Measurements from ENCODE around the gene TBC1D17. TPM values are rescaled to one million over a fixed set of nuclear protein-coding genes. Genes with fewer than 3 reads are reported as not detected.
A peak's percentile ranks its signal among the peaks of the same experiment; 100 is the strongest.

Gene TBC1D17
- total and polyA plus RNA-seq, 2 experiments from 2014 or later: 6.6 to 32.4 TPM

DNA sequence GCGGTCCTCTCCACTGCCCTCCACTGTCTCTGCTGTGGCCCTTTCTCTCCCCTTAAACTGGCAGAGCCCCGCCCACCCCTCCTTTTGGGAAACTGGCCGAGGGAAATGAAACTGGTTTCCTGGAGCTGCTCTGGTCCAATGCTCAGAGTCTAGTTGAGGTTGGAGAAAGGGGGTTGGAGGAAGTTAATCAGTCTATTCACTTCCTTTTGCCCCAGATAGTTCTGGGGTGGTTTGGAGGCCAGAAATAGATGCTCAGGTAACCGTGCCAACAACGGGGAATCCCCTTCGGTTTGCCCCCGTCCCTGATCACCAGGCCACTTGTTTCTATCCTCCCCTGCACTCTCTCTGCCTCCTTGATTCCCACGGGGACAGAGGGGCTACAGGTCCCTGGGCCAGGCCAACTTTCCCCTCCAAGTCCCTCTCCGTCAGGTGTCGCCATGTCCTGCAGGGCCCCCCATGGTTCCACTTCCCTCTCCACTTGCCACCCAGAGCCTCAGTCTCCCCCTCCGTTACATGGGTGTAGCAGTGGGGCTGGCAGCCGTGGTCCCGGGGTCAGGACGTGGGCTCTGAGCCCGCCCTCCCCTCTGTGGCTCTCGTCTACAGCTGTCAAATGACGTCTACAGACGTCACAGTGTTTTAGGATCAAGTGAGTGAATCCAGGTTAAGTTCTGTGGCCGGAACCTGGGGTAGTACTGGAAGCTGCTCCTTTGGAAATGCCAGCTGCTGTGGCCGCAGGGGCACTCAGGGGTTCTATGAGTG is 19.5 kb downstream of the TBC1D17 start, which contains the start of gene IL4I1:
Gene IL4I1, minus strand, starts transcription at position 25 of the 759 bp plus-strand sequence. CDS start 727 bp downstream, outside the sequence.
- Histone ChIP-seq H3K4me3 (no peak within 1 kb of the TSS), H3K27me3 (replicated peaks; ENCODE audit: insufficient read depth) (no peaks in the 10 kb centered on the region), H3K4me1 (ENCODE audit: insufficient read depth) (peaks cover 8% of the 10 kb centered on the region), H4K20me1 (ENCODE audit: insufficient read depth) (no peaks in the 10 kb centered on the region), H2AFZ (0 out of 2 replicates have a peak within 1 kb of the TSS, but pooled peaks have one; percentile 7), H3K9ac (no peak within 1 kb of the TSS), H3K9me2 (ENCODE audit: insufficient read depth) (no peaks in the 10 kb centered on the region), H3K79me2 (ENCODE audit: insufficient read depth) (no peaks in the 10 kb centered on the region), H3K9me3 (ENCODE audit: low read depth) (no peaks in the 10 kb centered on the region), H3K4me2 (ENCODE audit: unreplicated experiment) (peak within 1 kb of the TSS; percentile 34), H3F3A (ENCODE audit: insufficient read depth) (no peaks in the 10 kb centered on the region), H3K36me3 (ENCODE audit: low read depth) (no peaks in the 10 kb centered on the region), H3K27ac (no peak within 1 kb of the TSS)
- in situ Hi-C loops (cut with MboI): no loop called here
- TF ChIP-seq EZH2 (IDR thresholded peaks at IDR 0.05; ENCODE audit: insufficient read depth, poor library complexity, severe bottlenecking): no peak
- no peak for TF ChIP-seq EZH2phosphoT487 (IDR thresholded peaks at IDR 0.05; ENCODE audit: insufficient read depth, low read depth)
- peak; percentile 28 for DNase-seq
- WGBS, 2 experiments (ENCODE audit: low coverage in 1 of 2, low lambda C conversion rate in 2 of 2, missing lambda C conversion rate in 2 of 2): 57 to 60% methylated on average over 20 of the region's 20 CpGs

DNA sequence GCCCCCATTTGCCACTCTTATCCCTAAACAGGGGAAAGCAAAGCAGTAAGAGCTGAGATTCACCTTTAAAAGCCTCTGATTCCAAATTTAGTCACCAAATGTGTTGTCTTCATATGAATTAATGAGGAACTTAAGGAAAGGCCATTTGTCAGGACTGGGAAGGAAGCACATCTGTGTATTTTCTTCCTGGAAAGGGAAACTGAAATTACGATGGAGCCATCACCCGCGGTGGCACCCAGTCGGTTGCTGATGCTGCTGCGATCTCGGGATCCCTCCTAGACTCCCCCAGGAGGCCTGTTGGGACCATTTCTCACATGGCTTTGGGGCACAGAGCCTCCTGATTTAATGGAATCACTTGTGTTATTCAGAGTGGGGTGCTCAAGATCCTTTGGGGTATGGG is 26.6 kb downstream of the TBC1D17 start:
- H3K9me3 ChIP-seq (ENCODE audit: low read depth): no peaks in the 10 kb centered on the region
- H3K4me2 ChIP-seq (ENCODE audit: unreplicated experiment): no peak overlapping the region
- no peak overlapping the region for H3K27ac ChIP-seq
- H3K79me2 ChIP-seq (ENCODE audit: insufficient read depth): peaks cover 5% of the 10 kb centered on the region; the same call in 1 of the 2 replicates
- no peaks in the 10 kb centered on the region for H3K27me3 ChIP-seq (replicated peaks; ENCODE audit: insufficient read depth)
- H3K4me3 ChIP-seq: no peak overlapping the region
- no peaks in the 10 kb centered on the region for H4K20me1 ChIP-seq (ENCODE audit: insufficient read depth)
- no peak for TF ChIP-seq EZH2phosphoT487 (IDR thresholded peaks at IDR 0.05; ENCODE audit: insufficient read depth, low read depth)
- TF ChIP-seq EZH2 (IDR thresholded peaks at IDR 0.05; ENCODE audit: insufficient read depth, poor library complexity, severe bottlenecking): no peak
- H3K9me2 ChIP-seq (ENCODE audit: insufficient read depth): no peaks in the 10 kb centered on the region
- no peaks in the 10 kb centered on the region for H3K4me1 ChIP-seq (ENCODE audit: insufficient read depth)
- H2AFZ ChIP-seq: no peak overlapping the region
- no peaks in the 10 kb centered on the region; the same call in 1 of the 2 replicates for H3K36me3 ChIP-seq (ENCODE audit: low read depth)
- no peak for DNase-seq
- no peak overlapping the region for H3K9ac ChIP-seq
- in situ Hi-C loops (cut with MboI): no loop called here
- 85 to 89% methylated on average over 6 of the region's 6 CpGs for WGBS, 2 experiments (ENCODE audit: low coverage in 1 of 2, low lambda C conversion rate in 2 of 2, missing lambda C conversion rate in 2 of 2)
- H3F3A ChIP-seq (ENCODE audit: insufficient read depth): no peaks in the 10 kb centered on the region

DNA sequence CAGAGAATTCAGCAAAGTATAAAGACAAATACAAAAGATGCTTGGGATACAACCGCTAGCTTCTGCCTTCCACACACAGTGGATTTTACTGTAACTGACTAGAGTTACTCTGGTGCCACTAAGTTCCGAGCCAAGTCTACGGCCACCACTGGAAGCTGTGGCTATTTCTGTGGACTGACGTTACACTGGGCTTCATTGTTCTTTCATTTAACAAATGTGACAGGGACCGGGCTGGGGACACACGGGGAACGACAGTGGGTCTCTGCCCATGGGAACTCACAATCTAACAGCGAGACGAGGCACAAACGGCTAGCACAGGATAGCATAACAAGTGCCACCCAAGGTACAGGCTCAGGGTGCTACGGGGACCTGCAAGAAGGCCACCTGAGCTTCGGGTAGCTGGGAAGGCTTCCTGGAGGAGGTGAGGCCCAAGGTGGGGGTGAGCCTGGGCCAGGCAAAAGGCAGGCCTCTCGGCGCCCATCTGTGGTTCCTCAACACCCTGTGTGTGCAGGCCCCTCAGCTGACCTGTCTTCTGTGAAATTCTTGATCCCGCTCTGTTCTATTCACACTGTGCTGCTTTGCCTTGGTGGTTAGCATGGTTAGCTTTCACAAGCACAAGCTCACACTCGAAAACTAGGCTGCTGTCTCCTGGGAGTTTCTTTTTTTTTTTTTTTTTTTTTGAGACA is 29.5 kb downstream of the TBC1D17 start:
- no peaks in the 10 kb centered on the region; the same call in 1 of the 2 replicates for H3K36me3 ChIP-seq (ENCODE audit: low read depth)

DNA sequence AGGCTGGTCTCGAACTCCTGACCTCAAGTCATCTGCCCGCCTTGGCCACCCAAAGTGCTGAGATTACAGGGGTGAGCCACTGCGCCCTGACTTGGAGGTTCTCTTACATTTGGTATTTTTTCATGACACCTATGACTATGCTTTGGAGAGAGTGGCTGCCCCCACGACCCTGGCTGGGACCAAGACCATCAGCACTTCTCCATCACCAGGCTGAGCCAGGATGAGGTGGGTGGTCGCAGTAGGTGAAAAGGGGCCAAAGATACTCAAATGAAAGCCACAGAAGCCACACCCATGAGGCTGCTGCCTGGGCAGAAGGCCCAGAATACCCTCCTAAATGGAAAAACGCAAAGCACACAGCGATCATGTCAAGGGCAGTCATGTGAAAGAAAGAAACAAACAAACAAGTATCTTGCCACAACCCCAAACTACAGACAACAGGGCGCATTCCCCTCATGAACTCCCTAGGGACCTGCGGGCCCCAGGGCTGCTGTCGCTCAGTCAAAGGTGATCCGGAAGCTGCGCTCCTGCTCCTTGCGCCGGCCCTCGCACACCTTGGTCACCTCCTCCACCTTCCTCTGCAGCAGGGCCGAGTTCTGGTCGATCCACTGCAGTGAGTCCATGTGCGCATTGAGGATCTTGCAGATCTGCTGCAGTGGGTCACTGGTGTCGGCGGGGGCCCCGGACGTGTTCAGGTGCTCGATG is 30.4 kb downstream of the TBC1D17 start:
- H3K27ac ChIP-seq: no peak overlapping the region
- WGBS, 2 experiments (ENCODE audit: low coverage in 1 of 2, low lambda C conversion rate in 2 of 2, missing lambda C conversion rate in 2 of 2): 92 to 93% methylated on average over 19 to 23 of the region's 23 CpGs
- in situ Hi-C loops (cut with MboI): no loop called here

More for the DNA sequence above, 29.5 kb downstream of the TBC1D17 start:
- TF ChIP-seq EZH2phosphoT487 (IDR thresholded peaks at IDR 0.05; ENCODE audit: insufficient read depth, low read depth): no peak
- TF ChIP-seq EZH2 (IDR thresholded peaks at IDR 0.05; ENCODE audit: insufficient read depth, poor library complexity, severe bottlenecking): no peak
- H3F3A ChIP-seq (ENCODE audit: insufficient read depth): no peaks in the 10 kb centered on the region
- in situ Hi-C loops (cut with MboI): no loop called here
- H3K4me1 ChIP-seq (ENCODE audit: insufficient read depth): no peaks in the 10 kb centered on the region
- H2AFZ ChIP-seq: no peak overlapping the region
- no peak overlapping the region for H3K4me3 ChIP-seq
- no peaks in the 10 kb centered on the region for H3K9me3 ChIP-seq (ENCODE audit: low read depth)
- no peaks in the 10 kb centered on the region for H3K9me2 ChIP-seq (ENCODE audit: insufficient read depth)
- no peak overlapping the region for H3K27ac ChIP-seq
- no peak for DNase-seq
- WGBS, 2 experiments (ENCODE audit: low coverage in 1 of 2, low lambda C conversion rate in 2 of 2, missing lambda C conversion rate in 2 of 2): 90 to 91% methylated on average over 16 of the region's 16 CpGs
- H3K27me3 ChIP-seq (replicated peaks; ENCODE audit: insufficient read depth): no peaks in the 10 kb centered on the region
- H4K20me1 ChIP-seq (ENCODE audit: insufficient read depth): no peaks in the 10 kb centered on the region
- H3K9ac ChIP-seq: no peak overlapping the region
- H3K4me2 ChIP-seq (ENCODE audit: unreplicated experiment): no peak overlapping the region
- H3K79me2 ChIP-seq (ENCODE audit: insufficient read depth): peaks cover 5% of the 10 kb centered on the region; the same call in 1 of the 2 replicates

More for the DNA sequence above, 30.4 kb downstream of the TBC1D17 start:
- Histone ChIP-seq H3K36me3 (ENCODE audit: low read depth) (no peaks in the 10 kb centered on the region; the same call in 1 of the 2 replicates), H3K27me3 (replicated peaks; ENCODE audit: insufficient read depth) (no peaks in the 10 kb centered on the region), H3K4me2 (ENCODE audit: unreplicated experiment) (no peak overlapping the region), H3K4me1 (ENCODE audit: insufficient read depth) (no peaks in the 10 kb centered on the region), H3K79me2 (ENCODE audit: insufficient read depth) (peaks cover 5% of the 10 kb centered on the region; the same call in 1 of the 2 replicates), H3K4me3 (no peak overlapping the region), H3F3A (ENCODE audit: insufficient read depth) (no peaks in the 10 kb centered on the region), H3K9me2 (ENCODE audit: insufficient read depth) (no peaks in the 10 kb centered on the region), H2AFZ (no peak overlapping the region), H3K9me3 (ENCODE audit: low read depth) (no peaks in the 10 kb centered on the region), H3K9ac (no peak overlapping the region), H4K20me1 (ENCODE audit: insufficient read depth) (no peaks in the 10 kb centered on the region)
- no peak for TF ChIP-seq EZH2 (IDR thresholded peaks at IDR 0.05; ENCODE audit: insufficient read depth, poor library complexity, severe bottlenecking)
- no peak for DNase-seq

Measured in GM23248 (cell line).